B cell (primary cell): ENCODE results near the gene SLC29A3.

Experiments
- EZH2 ChIP-seq: IDR thresholded peaks from 2 replicates; pipeline ENCODE4 v1.6.1; 2012; ENCODE audit warnings: borderline replicate concordance, low read depth, mild to moderate bottlenecking, moderate library complexity, low read length; ENCODE audit not compliant: insufficient read depth, poor library complexity, severe bottlenecking
- TF ChIP-seq, protein P1 (sequence below): fragments of 200-600 bp; IDR thresholded peaks from one replicate; pipeline ENCODE4 v1.8.0; 2022; ENCODE audit warnings: antibody characterized with exemption, mild to moderate bottlenecking

DNA sequence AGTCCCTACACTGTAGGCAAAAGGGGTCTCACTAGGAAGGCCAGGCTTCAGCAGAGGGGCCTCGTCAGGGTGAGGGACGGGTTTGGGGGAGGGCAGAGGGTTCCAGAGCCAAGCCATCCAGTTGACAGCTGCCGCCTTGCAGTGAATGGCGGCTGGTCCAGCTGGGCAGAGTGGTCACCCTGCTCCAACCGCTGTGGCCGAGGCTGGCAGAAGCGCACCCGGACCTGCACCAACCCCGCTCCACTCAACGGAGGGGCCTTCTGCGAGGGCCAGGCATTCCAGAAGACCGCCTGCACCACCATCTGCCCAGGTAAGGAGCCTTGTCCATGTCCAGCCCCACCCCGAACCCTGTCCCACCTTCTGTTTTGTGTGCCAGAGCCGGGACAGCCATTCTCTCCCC lies 31.6 kb upstream of the SLC29A3 start:
- TF ChIP-seq, protein P1, sequence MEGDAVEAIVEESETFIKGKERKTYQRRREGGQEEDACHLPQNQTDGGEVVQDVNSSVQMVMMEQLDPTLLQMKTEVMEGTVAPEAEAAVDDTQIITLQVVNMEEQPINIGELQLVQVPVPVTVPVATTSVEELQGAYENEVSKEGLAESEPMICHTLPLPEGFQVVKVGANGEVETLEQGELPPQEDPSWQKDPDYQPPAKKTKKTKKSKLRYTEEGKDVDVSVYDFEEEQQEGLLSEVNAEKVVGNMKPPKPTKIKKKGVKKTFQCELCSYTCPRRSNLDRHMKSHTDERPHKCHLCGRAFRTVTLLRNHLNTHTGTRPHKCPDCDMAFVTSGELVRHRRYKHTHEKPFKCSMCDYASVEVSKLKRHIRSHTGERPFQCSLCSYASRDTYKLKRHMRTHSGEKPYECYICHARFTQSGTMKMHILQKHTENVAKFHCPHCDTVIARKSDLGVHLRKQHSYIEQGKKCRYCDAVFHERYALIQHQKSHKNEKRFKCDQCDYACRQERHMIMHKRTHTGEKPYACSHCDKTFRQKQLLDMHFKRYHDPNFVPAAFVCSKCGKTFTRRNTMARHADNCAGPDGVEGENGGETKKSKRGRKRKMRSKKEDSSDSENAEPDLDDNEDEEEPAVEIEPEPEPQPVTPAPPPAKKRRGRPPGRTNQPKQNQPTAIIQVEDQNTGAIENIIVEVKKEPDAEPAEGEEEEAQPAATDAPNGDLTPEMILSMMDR = no peak
- TF ChIP-seq EZH2 = no peak
